Measurements from ENCODE around the gene REELD1.

REELD1 gene

GRCh38 chr4:146182443-146182842 is 31.9 kb upstream of the REELD1 start:
- Histone ChIP-seq H3K9ac (no peak overlapping the region), H3K36me3 (peaks cover 43 to 95% (median 65%) of the 10 kb centered on the region in 11 experiments), H4K20me1 (peaks cover 14 to 65% (median 46%) of the 10 kb centered on the region in 11 experiments; a peak in 19 of 22 replicates), H3K4me3 (no peak overlapping the region), H3K4me2 (no peak overlapping the region), H3K27me3 (no peaks in the 10 kb centered on the region), H3K4me1 (peaks cover 0 to 27% (median 8%) of the 10 kb centered on the region in 10 experiments; a peak in 12 of 20 replicates), H3K27ac (no peak overlapping the region), H3K9me3 (replicated peaks in 1 of 11) (no peaks in the 10 kb centered on the region)
- TF ChIP-seq Cebpa-rat (IDR thresholded peaks at IDR 0.05): no peak

GRCh38 chr4:146183209-146183608 is 31.1 kb upstream of the REELD1 start:
- no peaks in the 10 kb centered on the region for H3K27me3 ChIP-seq
- H4K20me1 ChIP-seq: peaks cover 14 to 58% (median 38%) of the 10 kb centered on the region in 11 experiments; a peak in 19 of 22 replicates
- no peak overlapping the region for H3K9ac ChIP-seq
- H3K4me2 ChIP-seq: no peak overlapping the region
- peaks cover 46 to 98% (median 66%) of the 10 kb centered on the region in 11 experiments for H3K36me3 ChIP-seq
- TF ChIP-seq Cebpa-rat (IDR thresholded peaks at IDR 0.05): no peak
- H3K4me3 ChIP-seq: no peak overlapping the region
- no peaks in the 10 kb centered on the region for H3K9me3 ChIP-seq (replicated peaks in 1 of 11)
- H3K27ac ChIP-seq: no peak overlapping the region
- H3K4me1 ChIP-seq: peaks cover 0 to 20% (median under 1%) of the 10 kb centered on the region in 10 experiments; a peak in 11 of 20 replicates

DNA sequence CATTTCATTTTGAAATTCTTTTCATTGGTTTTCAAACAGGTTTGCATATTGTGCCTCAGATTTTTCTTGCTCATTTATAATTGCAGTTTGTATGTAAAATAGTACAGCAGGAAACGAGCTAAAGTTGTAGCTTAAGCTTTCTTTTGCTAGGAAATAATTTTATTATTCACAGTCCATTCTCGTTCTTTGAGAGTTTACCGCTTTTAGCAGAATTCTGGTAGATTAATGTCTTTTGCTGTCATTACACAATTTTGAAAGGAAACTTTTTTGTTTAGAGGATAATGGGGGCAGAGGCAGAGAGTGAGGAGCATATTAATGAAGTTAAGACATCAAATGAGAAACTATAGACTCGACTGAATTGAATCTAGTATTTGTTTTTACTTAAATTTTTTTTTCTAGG is 28.3 kb upstream of the REELD1 start:
- H4K20me1 ChIP-seq: peaks cover 0 to 29% (median 13%) of the 10 kb centered on the region in 11 experiments; a peak in 9 of 22 replicates
- no peak overlapping the region for H3K9ac ChIP-seq
- no peak for TF ChIP-seq Cebpa-rat (IDR thresholded peaks at IDR 0.05)
- no peaks in the 10 kb centered on the region for H3K4me1 ChIP-seq
- H3K36me3 ChIP-seq: peaks cover 72 to 98% (median 85%) of the 10 kb centered on the region in 11 experiments
- H3K9me3 ChIP-seq (replicated peaks in 1 of 11): no peaks in the 10 kb centered on the region
- H3K27me3 ChIP-seq: no peaks in the 10 kb centered on the region
- no peak overlapping the region for H3K4me3 ChIP-seq
- H3K27ac ChIP-seq: no peak overlapping the region
- no peak overlapping the region for H3K4me2 ChIP-seq

DNA sequence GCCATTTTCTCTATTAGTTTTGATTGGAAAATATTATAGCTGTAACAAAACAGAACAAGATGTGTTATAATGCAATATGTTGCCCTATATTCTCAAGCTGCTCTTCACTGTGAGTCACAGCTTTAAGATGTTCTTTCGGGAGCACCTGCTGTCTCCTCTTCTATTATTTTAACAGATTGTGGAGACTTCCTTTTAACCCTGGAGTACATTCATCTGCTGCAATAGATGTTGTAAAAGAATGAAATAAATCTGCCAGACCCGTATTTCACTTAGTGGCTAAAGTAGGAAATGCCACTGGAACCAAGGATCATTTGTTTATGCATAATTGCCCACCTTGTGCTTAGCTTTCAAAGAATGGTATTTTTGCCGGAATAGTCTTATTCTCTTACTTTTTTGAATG is 27.7 kb upstream of the REELD1 start:
- H3K4me1 ChIP-seq: no peaks in the 10 kb centered on the region
- no peak overlapping the region for H3K27ac ChIP-seq
- H3K27me3 ChIP-seq: no peaks in the 10 kb centered on the region
- no peak overlapping the region for H3K4me3 ChIP-seq
- no peak overlapping the region for H3K4me2 ChIP-seq
- peaks cover 0 to 24% (median 10%) of the 10 kb centered on the region in 11 experiments; a peak in 9 of 22 replicates for H4K20me1 ChIP-seq
- H3K9me3 ChIP-seq (replicated peaks in 1 of 11): no peaks in the 10 kb centered on the region
- no peak overlapping the region for H3K9ac ChIP-seq
- no peak for TF ChIP-seq Cebpa-rat (IDR thresholded peaks at IDR 0.05)
- peaks cover 78 to 100% (median 90%) of the 10 kb centered on the region in 11 experiments for H3K36me3 ChIP-seq

DNA sequence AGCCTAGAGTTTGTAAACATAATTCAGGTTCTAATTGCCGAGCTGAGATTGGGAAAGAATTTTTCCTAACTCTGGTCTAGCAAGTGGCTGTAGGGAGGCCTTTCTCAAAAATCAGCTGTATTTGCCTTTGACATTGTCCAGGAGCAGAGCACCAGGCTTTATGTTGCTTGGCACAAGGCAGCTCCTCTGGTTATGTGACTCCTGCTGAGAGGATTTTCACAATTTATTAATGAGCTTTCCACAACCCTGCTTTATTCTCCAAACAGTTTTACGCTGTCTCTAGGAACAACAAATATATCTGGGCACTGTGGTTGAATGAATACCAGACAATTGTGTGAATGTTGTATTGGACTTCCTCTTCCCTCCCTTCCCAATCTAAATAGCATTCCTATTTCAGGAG is 23.9 kb upstream of the REELD1 start:
- Histone ChIP-seq H3K9me3 (replicated peaks in 1 of 11) (no peaks in the 10 kb centered on the region), H3K9ac (no peak overlapping the region), H3K27ac (no peak overlapping the region), H3K27me3 (no peaks in the 10 kb centered on the region), H4K20me1 (0 out of 22 replicates have a peak, but pooled peaks cover 0 to 5% (median 0%) of the 10 kb centered on the region in 11 experiments), H3K4me2 (no peak overlapping the region), H3K4me3 (no peak overlapping the region), H3K4me1 (no peaks in the 10 kb centered on the region), H3K36me3 (peaks cover 68 to 81% (median 74%) of the 10 kb centered on the region in 11 experiments)
- TF ChIP-seq Cebpa-rat (IDR thresholded peaks at IDR 0.05): no peak

GRCh38 chr4:146191766-146192458 is 22.4 kb upstream of the REELD1 start:
- no peak for TF ChIP-seq Cebpa-rat (IDR thresholded peaks at IDR 0.05)
- no peak overlapping the region for H3K9ac ChIP-seq
- H3K4me1 ChIP-seq: no peaks in the 10 kb centered on the region
- H3K9me3 ChIP-seq (replicated peaks in 1 of 11): no peaks in the 10 kb centered on the region; a peak in 1 of 22 replicates
- H4K20me1 ChIP-seq: no peaks in the 10 kb centered on the region
- H3K4me3 ChIP-seq: no peak overlapping the region
- no peak overlapping the region for H3K4me2 ChIP-seq
- peaks cover 55 to 70% (median 60%) of the 10 kb centered on the region in 11 experiments for H3K36me3 ChIP-seq
- H3K27me3 ChIP-seq: no peaks in the 10 kb centered on the region
- no peak overlapping the region for H3K27ac ChIP-seq

DNA sequence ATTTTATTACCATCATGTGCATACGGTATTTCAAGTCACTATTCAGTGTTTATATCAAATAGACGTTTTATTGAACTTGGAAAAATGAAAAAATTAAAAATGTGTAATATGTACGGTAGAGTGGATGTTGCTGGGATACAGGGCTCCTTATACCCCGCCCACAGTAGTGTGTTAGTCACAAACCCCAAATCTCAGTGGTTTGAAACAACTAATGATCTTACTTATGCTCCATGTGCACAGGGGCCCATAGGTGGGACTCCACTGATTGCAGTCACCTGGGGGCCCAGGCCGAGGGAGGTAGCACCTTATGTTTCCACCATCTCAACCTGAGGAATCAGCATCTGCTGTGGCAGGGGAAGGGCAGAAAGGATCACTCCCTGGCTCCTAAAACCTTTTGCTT is 20.7 kb upstream of the REELD1 start:
- H3K4me2 ChIP-seq: no peak overlapping the region
- H4K20me1 ChIP-seq: no peaks in the 10 kb centered on the region
- no peak overlapping the region for H3K27ac ChIP-seq
- no peak overlapping the region for H3K9ac ChIP-seq
- no peaks in the 10 kb centered on the region for H3K27me3 ChIP-seq
- TF ChIP-seq Cebpa-rat (IDR thresholded peaks at IDR 0.05): no peak
- no peaks in the 10 kb centered on the region; a peak in 1 of 22 replicates for H3K9me3 ChIP-seq (replicated peaks in 1 of 11)
- H3K4me3 ChIP-seq: no peak overlapping the region
- H3K4me1 ChIP-seq: no peaks in the 10 kb centered on the region
- peaks cover 38 to 53% (median 43%) of the 10 kb centered on the region in 11 experiments for H3K36me3 ChIP-seq

GRCh38 chr4:146194212-146194611 is 20.1 kb upstream of the REELD1 start:
- no peak for TF ChIP-seq Cebpa-rat (IDR thresholded peaks at IDR 0.05)
- no peaks in the 10 kb centered on the region; a peak in 1 of 22 replicates for H3K9me3 ChIP-seq (replicated peaks in 1 of 11)
- no peaks in the 10 kb centered on the region for H4K20me1 ChIP-seq
- no peaks in the 10 kb centered on the region for H3K4me1 ChIP-seq
- H3K36me3 ChIP-seq: peaks cover 32 to 47% (median 37%) of the 10 kb centered on the region in 11 experiments
- H3K9ac ChIP-seq: no peak overlapping the region
- no peak overlapping the region for H3K4me2 ChIP-seq
- H3K27me3 ChIP-seq: no peaks in the 10 kb centered on the region
- no peak overlapping the region for H3K27ac ChIP-seq
- H3K4me3 ChIP-seq: no peak overlapping the region

DNA sequence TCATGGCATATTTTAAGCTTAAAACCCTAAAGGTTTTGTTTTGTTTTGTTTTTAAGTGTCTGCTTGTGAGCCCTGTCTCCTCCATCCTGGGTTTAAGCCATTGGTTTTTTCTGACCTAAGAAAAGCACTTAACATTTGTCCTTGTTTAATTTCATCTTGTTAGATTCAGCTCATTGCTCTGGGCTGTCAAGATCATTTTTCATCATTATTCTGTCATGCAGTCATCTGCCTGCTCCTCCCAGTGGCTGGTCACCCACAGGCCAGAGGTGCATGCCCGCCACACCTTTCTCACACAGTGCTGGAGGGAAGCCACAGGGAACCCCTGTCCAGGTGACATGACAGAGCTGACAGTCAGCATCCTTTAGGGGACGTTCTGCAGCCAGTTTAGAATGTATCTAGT is 11.7 kb upstream of the REELD1 start:
- H3K4me1 ChIP-seq: no peaks in the 10 kb centered on the region
- no peaks in the 10 kb centered on the region for H3K27me3 ChIP-seq
- H3K4me2 ChIP-seq: no peak overlapping the region
- no peak overlapping the region for H3K4me3 ChIP-seq
- no peaks in the 10 kb centered on the region for H3K36me3 ChIP-seq
- no peaks in the 10 kb centered on the region for H4K20me1 ChIP-seq
- H3K9me3 ChIP-seq (replicated peaks in 1 of 11): no peaks in the 10 kb centered on the region
- TF ChIP-seq Cebpa-rat (IDR thresholded peaks at IDR 0.05): no peak
- no peak overlapping the region for H3K27ac ChIP-seq
- no peak overlapping the region for H3K9ac ChIP-seq

GRCh38 chr4:146207410-146207809 is 6.9 kb upstream of the REELD1 start:
- no peak for TF ChIP-seq Cebpa-rat (IDR thresholded peaks at IDR 0.05)
- Histone ChIP-seq H3K9me3 (replicated peaks in 1 of 11) (no peaks in the 10 kb centered on the region), H3K9ac (no peak overlapping the region), H3K27ac (no peak overlapping the region), H3K4me2 (no peak overlapping the region), H3K27me3 (no peaks in the 10 kb centered on the region), H3K36me3 (no peaks in the 10 kb centered on the region), H3K4me1 (0 out of 20 replicates have a peak, but pooled peaks cover 0 to 3% (median 0%) of the 10 kb centered on the region in 10 experiments), H3K4me3 (no peak overlapping the region), H4K20me1 (no peaks in the 10 kb centered on the region)
